HG03442 (cell line): ENCODE results near the gene CDK5RAP1.
A peak's percentile ranks its signal among the peaks of the same experiment; 100 is the strongest.
"Not testable (repeated sequence)": the region's sequence is repeated elsewhere in the genome, so short reads cannot be mapped to it uniquely, and the experiment has no call there.

Source experiments
- ATAC-seq: cut with Tn5 transposase; IDR thresholded peaks from one replicate; pipeline ENCODE4 v1.9.1; 2021; ENCODE audit warnings: mild to moderate bottlenecking, moderate library complexity; ENCODE audit not compliant: unreplicated experiment

Gene CDK5RAP1, protein sequence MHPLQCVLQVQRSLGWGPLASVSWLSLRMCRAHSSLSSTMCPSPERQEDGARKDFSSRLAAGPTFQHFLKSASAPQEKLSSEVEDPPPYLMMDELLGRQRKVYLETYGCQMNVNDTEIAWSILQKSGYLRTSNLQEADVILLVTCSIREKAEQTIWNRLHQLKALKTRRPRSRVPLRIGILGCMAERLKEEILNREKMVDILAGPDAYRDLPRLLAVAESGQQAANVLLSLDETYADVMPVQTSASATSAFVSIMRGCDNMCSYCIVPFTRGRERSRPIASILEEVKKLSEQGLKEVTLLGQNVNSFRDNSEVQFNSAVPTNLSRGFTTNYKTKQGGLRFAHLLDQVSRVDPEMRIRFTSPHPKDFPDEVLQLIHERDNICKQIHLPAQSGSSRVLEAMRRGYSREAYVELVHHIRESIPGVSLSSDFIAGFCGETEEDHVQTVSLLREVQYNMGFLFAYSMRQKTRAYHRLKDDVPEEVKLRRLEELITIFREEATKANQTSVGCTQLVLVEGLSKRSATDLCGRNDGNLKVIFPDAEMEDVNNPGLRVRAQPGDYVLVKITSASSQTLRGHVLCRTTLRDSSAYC

DNA sequence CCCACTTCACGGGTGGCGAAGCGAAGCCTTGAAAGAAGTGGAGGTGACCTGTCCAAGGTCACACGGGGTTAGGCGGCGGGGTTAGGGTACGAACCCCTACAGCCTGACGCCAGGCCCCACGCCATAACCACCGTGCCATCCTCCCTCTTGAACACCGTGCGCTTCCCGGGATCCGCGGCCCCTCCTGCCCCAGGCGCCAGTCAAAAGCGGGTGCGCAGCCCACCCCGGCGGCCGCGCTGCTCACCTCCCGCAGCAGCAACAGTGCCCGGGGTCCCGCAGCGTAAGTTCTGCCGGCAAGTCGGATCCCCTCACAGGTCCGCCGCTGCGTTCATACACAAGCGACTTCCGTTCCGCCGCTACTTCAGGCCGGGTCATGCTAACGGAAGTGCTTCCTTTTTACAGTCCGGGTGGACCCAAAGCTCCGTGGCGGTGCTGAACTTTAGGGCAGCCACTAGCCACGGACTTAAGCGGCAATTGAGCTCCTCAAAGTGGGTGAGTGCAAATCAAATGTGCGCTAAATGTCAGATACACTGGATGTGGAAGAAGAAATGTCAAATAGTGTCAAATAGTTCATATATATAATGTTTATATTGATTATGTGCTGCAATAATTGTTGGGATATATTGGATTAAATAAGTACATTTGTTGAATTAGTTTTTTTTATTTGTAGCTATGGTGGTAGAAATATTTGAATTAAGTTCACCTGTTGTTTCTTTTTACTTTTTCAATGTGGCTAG lies at the start of gene CDK5RAP1:
Gene CDK5RAP1 (minus strand): TSS at position 336 of the 737 bp plus-strand sequence. CDS start 4,455 bp downstream, outside the sequence.
- peak; percentile 83 for ATAC-seq

DNA sequence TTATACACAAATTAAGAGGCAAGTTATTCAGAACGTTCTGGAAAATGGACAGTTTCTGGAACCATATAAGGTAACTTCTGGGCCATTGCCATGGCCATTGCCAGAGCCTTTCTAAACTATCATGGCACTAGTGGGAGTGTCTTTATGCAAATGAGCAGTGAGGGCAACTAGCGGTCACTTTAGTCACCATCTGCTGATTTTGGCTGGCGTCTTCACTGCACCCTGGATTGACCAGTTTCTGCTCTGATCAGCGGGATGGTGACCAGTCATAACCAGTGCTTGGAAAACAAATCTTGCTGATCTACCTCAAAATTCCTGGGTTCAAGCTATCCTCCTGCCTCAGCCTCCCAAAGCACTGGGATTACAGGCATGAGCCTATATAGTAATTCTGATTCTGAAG lies 49.5 kb upstream of the CDK5RAP1 start:
- ATAC-seq: no peak

- no peak for ATAC-seq
These were observed 44.7 kb upstream of the CDK5RAP1 start for GRCh38 chr20:33445881-33446625.

- ATAC-seq: no peak
These were observed 43.7 kb upstream of the CDK5RAP1 start for GRCh38 chr20:33444797-33445560.

GRCh38 chr20:33443512-33444239 lies 42.4 kb upstream of the CDK5RAP1 start, which contains the start of gene SNTA1:
SNTA1 (minus strand) TSS chr20:33443763; CDS start chr20:33443620, 143 bp downstream.
- ATAC-seq: peak; percentile 75

- peak; percentile 22 for ATAC-seq
These were observed 41.7 kb upstream of the CDK5RAP1 start for GRCh38 chr20:33443006-33443511.

- ATAC-seq: no peak
These were observed 41.1 kb upstream of the CDK5RAP1 start for GRCh38 chr20:33442136-33443005.

DNA sequence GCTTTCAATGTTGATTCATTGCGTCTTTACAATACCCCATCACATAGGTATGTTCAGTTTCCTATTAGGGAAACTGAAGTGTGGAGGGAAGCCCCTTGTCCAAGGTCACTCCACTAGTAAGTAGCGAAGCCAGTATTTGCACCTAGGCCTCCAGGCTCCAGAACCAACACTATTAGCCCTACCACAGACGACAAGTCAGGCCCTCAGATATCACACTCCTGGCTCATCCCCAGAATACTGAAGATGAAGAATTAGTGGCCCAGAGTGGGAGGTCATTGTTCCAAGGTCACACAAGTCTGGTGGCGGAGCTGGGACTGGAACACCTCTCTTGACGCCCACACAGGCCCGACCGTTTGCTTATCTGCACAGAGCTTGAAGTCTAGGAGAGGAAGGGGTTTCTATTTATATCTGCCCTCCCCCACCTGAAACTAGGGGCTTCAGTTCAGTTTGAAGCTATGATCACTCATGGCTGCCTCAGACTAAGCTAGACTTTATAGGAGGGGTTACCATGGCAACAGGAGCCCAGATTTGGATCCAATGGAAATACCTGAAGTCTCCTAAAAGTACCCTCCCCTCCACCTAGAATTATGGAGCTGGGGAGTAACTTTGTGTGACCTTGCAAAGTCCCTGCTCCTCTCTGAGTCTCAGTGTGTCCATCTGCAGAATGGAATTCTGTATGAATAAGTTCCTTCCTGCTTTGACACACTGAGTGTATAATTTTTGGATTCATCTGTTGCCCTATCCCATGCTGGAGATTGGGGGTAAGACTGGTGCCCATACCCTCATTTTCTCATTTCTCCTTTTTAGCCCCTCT lies 40.0 kb upstream of the CDK5RAP1 start:
- no peak for ATAC-seq

DNA sequence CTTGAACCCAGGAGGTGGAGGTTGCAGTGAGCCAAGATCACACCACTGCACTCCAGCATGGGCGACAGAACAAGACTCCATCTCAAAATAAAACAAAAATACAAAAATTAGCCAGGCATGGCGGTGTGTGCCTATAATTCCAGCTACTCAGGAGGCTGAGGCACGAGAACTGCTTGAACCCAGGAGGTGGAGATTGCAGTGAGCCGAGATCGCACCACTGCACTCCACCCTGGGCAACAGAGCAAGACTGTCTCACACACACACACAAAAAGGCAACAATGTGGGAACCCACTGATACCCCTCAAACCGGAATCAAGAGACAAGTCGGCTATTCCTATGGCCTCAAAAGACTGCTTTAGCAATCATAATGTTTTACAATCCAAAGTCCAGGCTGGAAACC lies 39.2 kb upstream of the CDK5RAP1 start:
- not testable (repeated sequence) for ATAC-seq

DNA sequence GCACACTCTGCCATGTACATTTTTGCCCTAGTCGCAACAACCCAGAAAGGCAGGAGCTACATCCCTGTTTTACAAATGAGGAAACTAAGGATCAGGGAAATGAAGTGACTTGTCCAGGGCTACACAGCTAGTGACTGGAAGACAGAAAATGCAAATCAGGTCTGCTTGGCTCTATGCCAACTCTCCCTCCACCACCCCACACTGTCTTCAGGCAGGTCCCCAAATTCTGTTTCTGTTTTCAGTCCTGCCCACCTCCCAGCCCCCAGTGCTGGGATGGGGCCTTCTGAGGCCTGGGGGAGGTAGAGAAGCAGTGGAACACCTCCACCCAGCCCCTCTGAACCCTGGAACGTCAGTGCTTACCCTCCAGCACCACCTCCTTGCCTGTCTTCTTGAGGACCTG lies 37.2 kb upstream of the CDK5RAP1 start:
- no peak for ATAC-seq

DNA sequence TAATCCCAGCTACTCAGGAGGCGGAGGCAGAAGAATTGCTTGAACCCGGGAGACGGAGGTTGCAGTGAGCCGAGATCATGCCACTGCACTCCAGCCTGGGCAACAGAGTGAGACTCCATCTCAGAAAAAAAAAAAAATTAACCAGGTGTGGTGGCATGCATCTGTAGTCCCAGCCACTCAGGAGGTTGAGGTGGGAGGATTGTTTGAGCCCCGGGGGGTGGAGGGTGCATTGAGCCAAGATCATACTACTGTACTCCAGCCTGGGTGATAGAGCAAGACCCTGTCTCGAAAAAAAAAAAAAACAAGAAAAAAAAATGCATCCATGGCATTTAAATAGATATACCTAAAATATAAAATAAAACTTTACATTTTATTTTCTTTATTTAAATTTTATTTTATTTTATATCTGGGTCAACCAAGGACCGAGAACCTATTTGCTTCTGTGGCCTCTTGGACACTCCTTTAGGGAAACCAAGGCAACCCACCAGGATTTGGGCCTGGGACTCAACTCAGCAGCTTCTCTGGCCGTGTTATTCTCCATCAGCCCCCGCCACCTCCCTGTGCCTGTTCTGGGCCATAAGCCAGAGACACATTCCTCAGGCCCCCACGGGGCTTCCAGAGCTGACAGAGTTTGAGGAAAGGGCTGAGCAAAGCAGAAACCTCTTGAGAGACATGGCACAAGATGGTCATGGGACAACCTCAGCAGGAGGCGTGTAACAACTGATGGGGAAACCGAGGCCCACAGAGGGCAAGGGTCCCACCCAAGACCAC lies 36.0 kb upstream of the CDK5RAP1 start:
- no peak for ATAC-seq

- no peak for ATAC-seq
These were observed 33.1 kb upstream of the CDK5RAP1 start for GRCh38 chr20:33434434-33434833.

GRCh38 chr20:33433465-33434234 lies 32.3 kb upstream of the CDK5RAP1 start:
- no peak for ATAC-seq

DNA sequence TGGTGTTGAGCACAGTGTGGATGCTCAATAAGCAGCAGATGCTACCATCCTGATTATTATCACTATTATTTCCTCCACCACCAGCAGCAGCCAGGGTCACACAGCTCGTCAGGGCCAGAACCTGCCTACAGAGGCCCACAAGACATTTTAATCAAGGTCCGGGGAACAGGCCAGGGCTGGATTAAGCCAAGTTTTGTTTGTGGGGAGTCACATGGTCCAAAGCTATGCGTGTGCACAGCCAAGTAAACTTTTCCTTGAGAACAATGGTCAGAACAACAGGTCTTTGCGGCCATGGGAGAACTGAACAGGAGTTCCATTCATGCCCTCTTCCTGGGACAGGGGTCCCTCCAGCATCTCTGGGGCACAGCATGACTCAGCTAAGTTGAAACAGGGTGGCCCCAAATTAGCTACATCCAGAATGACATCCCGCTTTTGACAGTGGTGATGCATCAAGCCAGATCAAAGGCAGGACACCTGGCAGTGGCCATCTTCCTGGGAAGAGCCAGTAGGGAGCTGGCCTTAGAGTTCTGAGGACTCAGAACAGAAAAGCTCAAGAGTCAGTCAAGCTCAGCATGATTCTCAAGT lies 30.6 kb upstream of the CDK5RAP1 start:
- no peak for ATAC-seq

DNA sequence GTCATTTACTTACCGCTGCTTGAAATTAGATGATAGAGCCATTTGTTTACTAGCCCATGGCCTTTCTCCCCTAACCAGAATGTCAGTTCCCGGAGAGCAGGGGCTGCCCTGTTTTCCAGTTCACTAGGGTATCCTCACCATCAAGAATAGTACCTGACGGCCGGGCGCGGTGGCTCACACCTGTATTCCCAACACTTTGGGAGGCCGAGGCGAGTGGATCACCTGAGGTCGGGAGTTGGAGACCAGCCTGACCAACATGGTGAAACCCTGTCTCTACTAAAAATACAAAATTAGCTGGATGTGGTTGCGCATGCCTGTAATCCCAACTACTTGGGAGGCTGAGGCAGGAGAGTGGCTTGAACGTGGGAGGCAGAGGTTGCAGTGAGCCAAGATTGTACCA lies 22.6 kb upstream of the CDK5RAP1 start:
- not testable (repeated sequence) for ATAC-seq
